Activated CD8-positive, alpha-beta memory T cell treated with anti-CD3 and anti-CD28 coated beads for 1 hour (primary cell): ENCODE measurements around the gene HAGHL.

ENCODE experiments used
- DNase-seq, 2 donors: peaks; one replicate each; pipeline ENCODE4 v3.0.0-alpha.2; 2020; ENCODE audit warnings: low read depth in 1 of 2; ENCODE audit errors: extremely low read depth in 1 of 2

The HAGHL gene

GRCh38 chr16:726438-727290 is at the start of gene HAGHL, which contains the start of gene CCDC78:
TSS of gene HAGHL (plus strand) at chr16:727106. CDS start at chr16:727510, 404 bp downstream.
TSS of gene CCDC78 (minus strand) at chr16:726443. CDS start at chr16:726367, 76 bp downstream.
- peak in 1 of 2 donors; percentile 57 for DNase-seq

- DNase-seq = no peak
These were observed 49.4 kb upstream of the HAGHL start for GRCh38 chr16:677316-678190.

GRCh38 chr16:678209-678857 is 48.6 kb upstream of the HAGHL start:
- no peak for DNase-seq

- no peak for DNase-seq
These were observed 47.8 kb upstream of the HAGHL start for GRCh38 chr16:678858-679813.

GRCh38 chr16:679814-680624 is 46.9 kb upstream of the HAGHL start, which contains the start of gene STUB1:
TSS of gene STUB1 (plus strand) at chr16:680410. CDS start at chr16:680526, 116 bp downstream.
- DNase-seq = peak; percentile 56 to 82

- no peak for DNase-seq
These were observed 46.3 kb upstream of the HAGHL start for GRCh38 chr16:680625-680945.

GRCh38 chr16:680967-681745 is 45.8 kb upstream of the HAGHL start:
- no peak for DNase-seq

GRCh38 chr16:681746-682427 is 45.0 kb upstream of the HAGHL start:
- no peak for DNase-seq

GRCh38 chr16:682493-683395 is 44.2 kb upstream of the HAGHL start:
- DNase-seq = no peak

- no peak for DNase-seq
These were observed 43.4 kb upstream of the HAGHL start for GRCh38 chr16:683396-684070.

- peak; percentile 85 to 94 for DNase-seq
These were observed 42.7 kb upstream of the HAGHL start, which contains the start of gene JMJD8 for GRCh38 chr16:684071-684794. TSS of gene JMJD8 (minus strand) at chr16:684334. CDS start at chr16:684319, 15 bp downstream.

GRCh38 chr16:684961-685696 is 41.8 kb upstream of the HAGHL start:
- no peak for DNase-seq

GRCh38 chr16:685967-686366 is 40.9 kb upstream of the HAGHL start:
- no peak for DNase-seq

- DNase-seq = no peak
These were observed 40.2 kb upstream of the HAGHL start for GRCh38 chr16:686459-687260.
